Activated naive CD4-positive, alpha-beta T cell treated with anti-CD3 and anti-CD28 coated beads, Interleukin-2, amount 50 U/mL, for 24 hours (primary cell): ENCODE results near the gene SH2D6.
A peak's percentile ranks its signal among the peaks of the same experiment; 100 is the strongest.
"Not testable (repeated sequence)": the region's sequence is repeated elsewhere in the genome, so short reads cannot be mapped to it uniquely, and the experiment has no call there.

ENCODE experiments used
- H3K27ac Mint-ChIP-seq: one replicate; pipeline ENCODE4 v1.8.0; 2021; ENCODE audit warnings: mild to moderate bottlenecking, mixed read lengths
- H3K27me3 Mint-ChIP-seq: one replicate; pipeline ENCODE4 v1.8.0; 2021; ENCODE audit warnings: mixed read lengths
- H3K36me3 Mint-ChIP-seq: one replicate; pipeline ENCODE4 v1.8.0; 2021; ENCODE audit warnings: mixed read lengths
- H3K4me1 Mint-ChIP-seq: one replicate; pipeline ENCODE4 v1.8.0; 2021; ENCODE audit warnings: mixed read lengths
- H3K4me3 Mint-ChIP-seq: one replicate; pipeline ENCODE4 v1.8.0; 2021; ENCODE audit warnings: mild to moderate bottlenecking, mixed read lengths
- H3K9me3 Mint-ChIP-seq: one replicate; pipeline ENCODE4 v1.8.0; 2021; ENCODE audit warnings: mixed read lengths

Gene SH2D6

GRCh38 chr2:85439569-85439968 is 21.1 kb downstream of the SH2D6 start:
- not testable (repeated sequence) for H3K9me3 Mint-ChIP-seq, H3K36me3 Mint-ChIP-seq, H3K27me3 Mint-ChIP-seq
- H3K4me3 Mint-ChIP-seq: peak overlapping the region; percentile 54
- peaks cover 29% of the 10 kb centered on the region for H3K4me1 Mint-ChIP-seq
- H3K27ac Mint-ChIP-seq: peak overlapping the region; percentile 23

GRCh38 chr2:85439986-85440385 is 21.5 kb downstream of the SH2D6 start:
- H3K27me3 Mint-ChIP-seq: no peaks in the 10 kb centered on the region
- H3K27ac Mint-ChIP-seq: no peak overlapping the region
- H3K9me3 Mint-ChIP-seq: no peaks in the 10 kb centered on the region
- H3K36me3 Mint-ChIP-seq: no peaks in the 10 kb centered on the region
- peaks cover 29% of the 10 kb centered on the region for H3K4me1 Mint-ChIP-seq
- H3K4me3 Mint-ChIP-seq: peak overlapping the region; percentile 54

GRCh38 chr2:85440729-85441128 is 22.2 kb downstream of the SH2D6 start:
- Mint-ChIP-seq H3K4me3 (no peak overlapping the region), H3K36me3 (no peaks in the 10 kb centered on the region), H3K9me3 (no peaks in the 10 kb centered on the region), H3K27ac (no peak overlapping the region), H3K27me3 (no peaks in the 10 kb centered on the region), H3K4me1 (peaks cover 29% of the 10 kb centered on the region)

- H3K9me3 Mint-ChIP-seq: no peaks in the 10 kb centered on the region
- no peak overlapping the region for H3K27ac Mint-ChIP-seq
Measured at GRCh38 chr2:85441864-85442263, 23.4 kb downstream of the SH2D6 start.

GRCh38 chr2:85444629-85445172 is 26.2 kb downstream of the SH2D6 start:
- Mint-ChIP-seq H3K27me3 (no peaks in the 10 kb centered on the region), H3K4me3 (no peak overlapping the region), H3K36me3 (no peaks in the 10 kb centered on the region), H3K4me1 (peaks cover 5% of the 10 kb centered on the region), H3K27ac (no peak overlapping the region), H3K9me3 (no peaks in the 10 kb centered on the region)

More at GRCh38 chr2:85441864-85442263, 23.4 kb downstream of the SH2D6 start:
- Mint-ChIP-seq H3K27me3 (no peaks in the 10 kb centered on the region), H3K36me3 (no peaks in the 10 kb centered on the region), H3K4me1 (peaks cover 27% of the 10 kb centered on the region), H3K4me3 (no peak overlapping the region)

- Mint-ChIP-seq H3K36me3 (no peaks in the 10 kb centered on the region), H3K4me1 (no peaks in the 10 kb centered on the region), H3K27me3 (no peaks in the 10 kb centered on the region), H3K9me3 (no peaks in the 10 kb centered on the region), H3K27ac (no peak overlapping the region), H3K4me3 (no peak overlapping the region)
Measured at GRCh38 chr2:85445316-85446295, 27.1 kb downstream of the SH2D6 start.

GRCh38 chr2:85446296-85447221 is 28.0 kb downstream of the SH2D6 start:
- Mint-ChIP-seq H3K4me1 (no peaks in the 10 kb centered on the region), H3K9me3 (no peaks in the 10 kb centered on the region), H3K36me3 (no peaks in the 10 kb centered on the region), H3K27me3 (no peaks in the 10 kb centered on the region), H3K4me3 (no peak overlapping the region), H3K27ac (no peak overlapping the region)

- no peaks in the 10 kb centered on the region for H3K27me3 Mint-ChIP-seq
- H3K27ac Mint-ChIP-seq: no peak overlapping the region
- no peak overlapping the region for H3K4me3 Mint-ChIP-seq
- no peaks in the 10 kb centered on the region for H3K9me3 Mint-ChIP-seq
- H3K4me1 Mint-ChIP-seq: no peaks in the 10 kb centered on the region
- H3K36me3 Mint-ChIP-seq: no peaks in the 10 kb centered on the region
Measured at GRCh38 chr2:85447222-85447585, 28.7 kb downstream of the SH2D6 start.

GRCh38 chr2:85448461-85449213 is 30.1 kb downstream of the SH2D6 start:
- Mint-ChIP-seq H3K9me3 (no peaks in the 10 kb centered on the region), H3K4me1 (no peaks in the 10 kb centered on the region), H3K27me3 (no peaks in the 10 kb centered on the region), H3K36me3 (no peaks in the 10 kb centered on the region), H3K27ac (no peak overlapping the region), H3K4me3 (no peak overlapping the region)

- Mint-ChIP-seq H3K4me3 (no peak overlapping the region), H3K27me3 (no peaks in the 10 kb centered on the region), H3K27ac (no peak overlapping the region), H3K36me3 (no peaks in the 10 kb centered on the region), H3K9me3 (no peaks in the 10 kb centered on the region), H3K4me1 (no peaks in the 10 kb centered on the region)
Measured at GRCh38 chr2:85449214-85449588, 30.7 kb downstream of the SH2D6 start.

- no peak overlapping the region for H3K4me3 Mint-ChIP-seq
- no peaks in the 10 kb centered on the region for H3K9me3 Mint-ChIP-seq
- H3K4me1 Mint-ChIP-seq: no peaks in the 10 kb centered on the region
- H3K27ac Mint-ChIP-seq: peak overlapping the region; percentile 12
- H3K36me3 Mint-ChIP-seq: no peaks in the 10 kb centered on the region
- no peaks in the 10 kb centered on the region for H3K27me3 Mint-ChIP-seq
Measured at GRCh38 chr2:85452237-85452636, 33.7 kb downstream of the SH2D6 start.

- no peaks in the 10 kb centered on the region for H3K4me1 Mint-ChIP-seq
- no peaks in the 10 kb centered on the region for H3K36me3 Mint-ChIP-seq
- H3K9me3 Mint-ChIP-seq: no peaks in the 10 kb centered on the region
- H3K4me3 Mint-ChIP-seq: no peak overlapping the region
- no peaks in the 10 kb centered on the region for H3K27me3 Mint-ChIP-seq
- no peak overlapping the region for H3K27ac Mint-ChIP-seq
Measured at GRCh38 chr2:85453571-85453970, 35.1 kb downstream of the SH2D6 start.

- Mint-ChIP-seq H3K4me3 (no peak overlapping the region), H3K27ac (no peak overlapping the region), H3K27me3 (no peaks in the 10 kb centered on the region), H3K9me3 (no peaks in the 10 kb centered on the region), H3K36me3 (no peaks in the 10 kb centered on the region), H3K4me1 (no peaks in the 10 kb centered on the region)
Measured at GRCh38 chr2:85455552-85456090, 37.1 kb downstream of the SH2D6 start.

GRCh38 chr2:85457043-85457442 is 38.5 kb downstream of the SH2D6 start:
- no peaks in the 10 kb centered on the region for H3K36me3 Mint-ChIP-seq
- no peak overlapping the region for H3K27ac Mint-ChIP-seq
- H3K9me3 Mint-ChIP-seq: no peaks in the 10 kb centered on the region
- H3K4me1 Mint-ChIP-seq: no peaks in the 10 kb centered on the region
- H3K4me3 Mint-ChIP-seq: no peak overlapping the region
- no peaks in the 10 kb centered on the region for H3K27me3 Mint-ChIP-seq

- Mint-ChIP-seq H3K4me1 (no peaks in the 10 kb centered on the region), H3K27ac (no peak overlapping the region), H3K36me3 (no peaks in the 10 kb centered on the region), H3K4me3 (no peak overlapping the region), H3K27me3 (no peaks in the 10 kb centered on the region), H3K9me3 (no peaks in the 10 kb centered on the region)
Measured at GRCh38 chr2:85457877-85458316, 39.4 kb downstream of the SH2D6 start.
